Kidney epithelial cell (primary cell): ENCODE results near the gene STIM1. TPM values are rescaled to one million over a fixed set of nuclear protein-coding genes. Genes with fewer than 3 reads are reported as not detected.

ENCODE experiments used
- DNase-seq: peaks from one replicate; pipeline ENCODE4 v3.0.0-alpha.2; 2010; ENCODE audit warnings: low read depth
- H3K27me3 ChIP-seq: 2 replicates; pipeline ENCODE4 v1.6.0; 2011; ENCODE audit warnings: low read length; ENCODE audit not compliant: control insufficient read depth, insufficient read depth
- H3K36me3 ChIP-seq: 2 replicates; pipeline ENCODE4 v1.5.1; 2011; ENCODE audit warnings: low read length; ENCODE audit not compliant: control insufficient read depth, insufficient read depth
- H3K4me3 ChIP-seq: 2 replicates; pipeline ENCODE4 v1.5.1; 2011; ENCODE audit warnings: low read depth, mild to moderate bottlenecking, control low read depth, low read length
- total RNA-seq: library from RNA; depleted of rRNA; stranded (reverse); fragments of >200 nt; gene quantifications from 2 replicates; pipeline ENCODE4 v1.2.3, GENCODE V29; 2015
- TF ChIP-seq, protein P1 (sequence below): IDR thresholded peaks from 2 replicates; pipeline ENCODE4 v1.5.1; 2011; ENCODE audit warnings: mild to moderate bottlenecking, moderate library complexity, low read length, control low read depth, inconsistent platforms; ENCODE audit not compliant: insufficient read depth, poor library complexity, severe bottlenecking

Gene STIM1
- total RNA-seq, 1 donor from 2014 or later: 25.4 TPM

DNA sequence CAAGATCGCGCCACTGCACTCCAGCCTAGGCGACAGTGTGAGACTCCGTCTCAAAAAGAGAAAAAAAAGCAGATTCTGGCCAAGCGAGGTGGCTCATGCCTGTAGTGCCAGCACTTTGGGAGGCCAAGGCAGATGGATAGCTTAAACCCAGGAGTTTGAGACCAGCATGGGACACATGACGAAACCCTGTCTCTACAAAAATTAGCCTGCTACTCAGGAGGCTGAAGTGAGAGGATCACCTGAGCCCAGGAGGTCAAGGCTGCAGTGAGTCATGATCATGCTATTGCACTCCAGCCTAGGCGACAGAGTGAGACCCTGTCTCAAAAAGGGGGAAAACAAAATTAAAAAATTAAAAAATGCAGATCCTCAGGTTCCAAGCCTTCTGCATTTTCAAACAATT, 33.2 kb upstream of the STIM1 start:
- H3K27me3 ChIP-seq: no peaks in the 10 kb centered on the region
- no peak for DNase-seq
- H3K4me3 ChIP-seq: no peak overlapping the region
- no peaks in the 10 kb centered on the region for H3K36me3 ChIP-seq
- TF ChIP-seq, protein P1, sequence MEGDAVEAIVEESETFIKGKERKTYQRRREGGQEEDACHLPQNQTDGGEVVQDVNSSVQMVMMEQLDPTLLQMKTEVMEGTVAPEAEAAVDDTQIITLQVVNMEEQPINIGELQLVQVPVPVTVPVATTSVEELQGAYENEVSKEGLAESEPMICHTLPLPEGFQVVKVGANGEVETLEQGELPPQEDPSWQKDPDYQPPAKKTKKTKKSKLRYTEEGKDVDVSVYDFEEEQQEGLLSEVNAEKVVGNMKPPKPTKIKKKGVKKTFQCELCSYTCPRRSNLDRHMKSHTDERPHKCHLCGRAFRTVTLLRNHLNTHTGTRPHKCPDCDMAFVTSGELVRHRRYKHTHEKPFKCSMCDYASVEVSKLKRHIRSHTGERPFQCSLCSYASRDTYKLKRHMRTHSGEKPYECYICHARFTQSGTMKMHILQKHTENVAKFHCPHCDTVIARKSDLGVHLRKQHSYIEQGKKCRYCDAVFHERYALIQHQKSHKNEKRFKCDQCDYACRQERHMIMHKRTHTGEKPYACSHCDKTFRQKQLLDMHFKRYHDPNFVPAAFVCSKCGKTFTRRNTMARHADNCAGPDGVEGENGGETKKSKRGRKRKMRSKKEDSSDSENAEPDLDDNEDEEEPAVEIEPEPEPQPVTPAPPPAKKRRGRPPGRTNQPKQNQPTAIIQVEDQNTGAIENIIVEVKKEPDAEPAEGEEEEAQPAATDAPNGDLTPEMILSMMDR: no peak

- H3K4me3 ChIP-seq: no peak overlapping the region
- TF ChIP-seq, protein P1: no peak
- DNase-seq: no peak
- no peaks in the 10 kb centered on the region for H3K27me3 ChIP-seq
- peaks cover 2% of the 10 kb centered on the region for H3K36me3 ChIP-seq
Measured at GRCh38 chr11:3823303-3823702, 32.2 kb upstream of the STIM1 start.

DNA sequence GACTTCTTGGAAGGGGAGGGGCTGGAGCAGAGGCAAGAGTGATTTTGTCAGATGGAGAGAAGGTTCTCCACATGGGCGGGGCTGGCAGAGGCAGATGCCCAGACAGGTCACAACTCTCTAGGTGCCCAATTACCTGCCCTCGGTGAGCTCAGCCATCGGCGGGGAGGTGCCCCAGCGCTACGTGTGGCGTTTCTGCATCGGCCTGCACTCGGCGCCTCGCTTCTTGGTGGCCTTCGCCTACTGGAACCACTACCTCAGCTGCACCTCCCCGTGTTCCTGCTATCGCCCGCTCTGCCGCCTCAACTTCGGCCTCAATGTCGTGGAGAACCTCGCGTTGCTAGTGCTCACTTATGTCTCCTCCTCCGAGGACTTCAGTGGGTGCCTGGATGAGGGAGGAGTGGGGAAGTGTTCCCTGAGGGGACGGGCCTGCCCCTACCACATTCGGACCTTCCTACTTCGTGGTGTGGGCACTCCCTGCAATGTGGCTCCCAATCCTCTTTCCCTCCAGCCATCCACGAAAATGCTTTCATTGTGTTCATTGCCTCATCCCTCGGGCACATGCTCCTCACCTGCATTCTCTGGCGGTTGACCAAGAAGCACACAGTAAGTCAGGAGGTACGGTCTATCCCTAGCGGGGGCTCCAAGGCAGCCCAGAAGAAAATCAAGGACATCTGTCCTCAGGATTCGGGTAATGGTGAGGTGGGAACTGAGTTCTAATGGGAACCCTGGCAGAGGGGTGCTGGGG, 31.5 kb upstream of the STIM1 start:
- H3K27me3 ChIP-seq: no peaks in the 10 kb centered on the region
- peaks cover 2% of the 10 kb centered on the region for H3K36me3 ChIP-seq
- DNase-seq: no peak
- no peak overlapping the region for H3K4me3 ChIP-seq
- TF ChIP-seq, protein P1: no peak

- Histone ChIP-seq H3K4me3 (no peak overlapping the region), H3K27me3 (no peaks in the 10 kb centered on the region), H3K36me3 (peaks cover 2% of the 10 kb centered on the region)
- TF ChIP-seq, protein P1: peak; percentile 57
- no peak for DNase-seq
Measured at GRCh38 chr11:3824714-3825472, 30.6 kb upstream of the STIM1 start.

- TF ChIP-seq, protein P1: no peak
- no peak overlapping the region for H3K4me3 ChIP-seq
Measured at GRCh38 chr11:3825473-3826154, 29.9 kb upstream of the STIM1 start.

More at GRCh38 chr11:3825473-3826154, 29.9 kb upstream of the STIM1 start:
- DNase-seq: no peak
- no peaks in the 10 kb centered on the region for H3K27me3 ChIP-seq
- peaks cover 2% of the 10 kb centered on the region for H3K36me3 ChIP-seq
